IMR-90 (cell line): ENCODE data around the gene NAPG. TPM values are rescaled to one million over a fixed set of nuclear protein-coding genes. Genes with fewer than 3 reads are reported as not detected.

Experiments
- ATAC-seq: fragments of 200-7000 bp; cut with Tn5 transposase; 2 replicates; pipeline ENCODE4 v1.9.1; 2020; ENCODE audit warnings: low read depth, mild to moderate bottlenecking, moderate library complexity
- BruUV-seq: library from RNA; stranded (reverse); fragments of 400-500 nt; replicated peaks from 2 replicates; lab custom pipeline; 2021; lab: Mats Ljungman, UMichigan
- CTCF ChIA-PET: fragments of 300-600 bp; formaldehyde crosslinking; extraction: SDS; loops from one replicate; lab custom pipeline; 2021; ENCODE audit warnings: antibody characterized with exemption; lab: Yijun Ruan, JAX
- POLR2A ChIA-PET: fragments of 300-600 bp; sonication (Branson Sonifier 250); formaldehyde crosslinking; loops from one replicate; lab custom pipeline; 2022; ENCODE audit warnings: antibody characterized with exemption; ENCODE audit not compliant: unreplicated experiment; lab: Charles Lee
- DNase-seq: peaks from one replicate; pipeline ENCODE4 v3.0.0; 2013
- H2AFZ ChIP-seq: replicated peaks from 2 replicates; pipeline ENCODE3; 2013; ENCODE audit warnings: low read length, mild to moderate bottlenecking; ENCODE audit not compliant: poor library complexity
- H2AK5ac ChIP-seq: 2 replicates; pipeline ENCODE4 v1.6.1; 2013; ENCODE audit warnings: low read depth, low read length, inconsistent platforms
- H2AK9ac ChIP-seq: replicated peaks from 2 replicates; pipeline ENCODE3; 2013; ENCODE audit warnings: mild to moderate bottlenecking, low read depth, low read length, moderate library complexity; ENCODE audit not compliant: poor library complexity
- H2BK120ac ChIP-seq: 2 replicates; pipeline ENCODE4 v1.6.1; 2013; ENCODE audit warnings: low read depth, low read length, inconsistent platforms
- H2BK15ac ChIP-seq: 3 replicates; pipeline ENCODE4 v1.6.1; 2013; ENCODE audit warnings: low read depth, low read length, inconsistent platforms
- H2BK20ac ChIP-seq: 2 replicates; pipeline ENCODE4 v1.6.1; 2013; ENCODE audit warnings: low read depth, mild to moderate bottlenecking, inconsistent platforms, low read length, moderate library complexity
- H2BK5ac ChIP-seq: 2 replicates; pipeline ENCODE4 v1.6.1; 2013; ENCODE audit warnings: mild to moderate bottlenecking, low read depth, low read length, inconsistent platforms; ENCODE audit not compliant: poor library complexity, severe bottlenecking
- H3K14ac ChIP-seq: replicated peaks from 2 replicates; pipeline ENCODE4 v1.6.1; 2013; ENCODE audit warnings: low read depth, low read length, inconsistent platforms
- H3K18ac ChIP-seq: 2 replicates; pipeline ENCODE4 v1.6.1; 2013; ENCODE audit warnings: low read depth, low read length, control low read depth
- H3K23ac ChIP-seq: 2 replicates; pipeline ENCODE4 v1.6.1; 2013; ENCODE audit warnings: low read depth, low read length, inconsistent platforms
- H3K27ac ChIP-seq: 2 replicates; pipeline ENCODE4 v1.5.1; 2013; ENCODE audit warnings: mild to moderate bottlenecking, control low read depth, low read length; ENCODE audit not compliant: insufficient read depth
- H3K27me3 ChIP-seq: 2 replicates; pipeline ENCODE4 v1.6.1; 2013; ENCODE audit warnings: low read length; ENCODE audit not compliant: control insufficient read depth, insufficient read depth
- H3K36me3 ChIP-seq: 2 replicates; pipeline ENCODE4 v1.6.1; 2013; ENCODE audit warnings: low read length, mixed read lengths; ENCODE audit not compliant: control insufficient read depth, insufficient read depth
- H3K4ac ChIP-seq: 2 replicates; pipeline ENCODE4 v1.6.1; 2013; ENCODE audit warnings: low read depth, low read length, inconsistent platforms
- H3K4me1 ChIP-seq: 2 replicates; pipeline ENCODE4 v1.6.1; 2013; ENCODE audit warnings: low read length, mixed read lengths; ENCODE audit not compliant: control insufficient read depth, insufficient read depth
- H3K4me2 ChIP-seq: 2 replicates; pipeline ENCODE4 v1.6.1; 2013; ENCODE audit warnings: low read depth, mild to moderate bottlenecking, control low read depth, low read length, moderate library complexity
- H3K4me3 ChIP-seq: 2 replicates; pipeline ENCODE4 v1.5.1; 2013; ENCODE audit warnings: low read depth, mild to moderate bottlenecking, control low read depth, low read length, moderate library complexity; ENCODE audit not compliant: insufficient read depth
- H3K56ac ChIP-seq: 2 replicates; pipeline ENCODE4 v1.6.1; 2013; ENCODE audit warnings: low read length, inconsistent platforms; ENCODE audit not compliant: insufficient read depth; ENCODE audit errors: extremely low read depth
- H3K79me1 ChIP-seq, 2 experiments: 2 replicates each; pipeline ENCODE4 v1.6.1; 2013; ENCODE audit warnings: low read length in 2 of 2, inconsistent platforms in 1 of 2, low read depth in 1 of 2
- H3K9ac ChIP-seq: 2 replicates; pipeline ENCODE4 v1.6.1; 2013; ENCODE audit warnings: low read depth, low read length, control low read depth
- H3K9me1 ChIP-seq: 2 replicates; pipeline ENCODE4 v1.6.1; 2013; ENCODE audit warnings: low read length, inconsistent platforms; ENCODE audit not compliant: insufficient read depth
- H3K9me3 ChIP-seq: 2 replicates; pipeline ENCODE4 v1.6.1; 2013; ENCODE audit warnings: low read length; ENCODE audit not compliant: control insufficient read depth, insufficient read depth
- H4K20me1 ChIP-seq: 2 replicates; pipeline ENCODE4 v1.6.1; 2013; ENCODE audit warnings: low read length, inconsistent platforms; ENCODE audit not compliant: insufficient read depth
- H4K5ac ChIP-seq: 2 replicates; pipeline ENCODE4 v1.6.1; 2013; ENCODE audit warnings: mild to moderate bottlenecking, low read depth, low read length, control low read depth
- H4K8ac ChIP-seq, 2 experiments: 2 replicates each; pipeline ENCODE4 v1.6.1; 2013; ENCODE audit warnings: low read depth in 2 of 2, low read length in 2 of 2, control low read depth in 1 of 2, inconsistent platforms in 1 of 2
- H4K91ac ChIP-seq: 2 replicates; pipeline ENCODE4 v1.6.1; 2013; ENCODE audit warnings: low read depth, low read length, inconsistent platforms; ENCODE audit not compliant: insufficient read depth
- BHLHE40 ChIP-seq: fragments of 150-350 bp; IDR thresholded peaks from 2 replicates; pipeline ENCODE4 v1.6.1; 2016; ENCODE audit warnings: mild to moderate bottlenecking, low read depth, low read length
- CEBPB ChIP-seq: IDR thresholded peaks from 2 replicates; pipeline ENCODE4 v1.6.1; 2012; ENCODE audit warnings: low read depth, low read length, improper control_type of control experiment
- CHD1 ChIP-seq: IDR thresholded peaks from 2 replicates; pipeline ENCODE4 v1.6.1; 2012; ENCODE audit warnings: low read depth, low read length, improper control_type of control experiment
- FOS ChIP-seq: fragments of 150-350 bp; IDR thresholded peaks from 2 replicates; pipeline ENCODE4 v1.6.1; 2016; ENCODE audit warnings: low read depth, low read length
- MAFK ChIP-seq: IDR thresholded peaks from 2 replicates; pipeline ENCODE4 v1.6.1; 2012; ENCODE audit warnings: low read depth, low read length, improper control_type of control experiment
- MAZ ChIP-seq: IDR thresholded peaks from 2 replicates; pipeline ENCODE4 v1.6.1; 2012; ENCODE audit warnings: low read depth, mild to moderate bottlenecking, low read length, improper control_type of control experiment, moderate library complexity, borderline replicate concordance
- MXI1 ChIP-seq: IDR thresholded peaks from 2 replicates; pipeline ENCODE4 v1.6.1; 2012; ENCODE audit warnings: low read depth, mild to moderate bottlenecking, low read length, moderate library complexity, borderline replicate concordance
- NFE2L2 ChIP-seq: fragments of 150-350 bp; IDR thresholded peaks from 2 replicates; pipeline ENCODE4 v1.6.1; 2016; ENCODE audit warnings: low read depth, mild to moderate bottlenecking, low read length
- POLR2A ChIP-seq: IDR thresholded peaks from 2 replicates; pipeline ENCODE4 v1.6.1; 2012; ENCODE audit warnings: mild to moderate bottlenecking, low read depth, low read length
- RAD21 ChIP-seq: IDR thresholded peaks from 2 replicates; pipeline ENCODE4 v1.6.1; 2012; ENCODE audit warnings: low read length, improper control_type of control experiment
- RCOR1 ChIP-seq: IDR thresholded peaks from 2 replicates; pipeline ENCODE4 v1.6.1; 2012; ENCODE audit warnings: mild to moderate bottlenecking, low read length, improper control_type of control experiment; ENCODE audit not compliant: insufficient replicate concordance
- RFX5 ChIP-seq: IDR thresholded peaks from 2 replicates; pipeline ENCODE4 v1.8.0; 2012; ENCODE audit warnings: low read depth, mild to moderate bottlenecking, low read length, moderate library complexity
- SMC3 ChIP-seq: fragments of 150-350 bp; IDR thresholded peaks from 2 replicates; pipeline ENCODE4 v1.6.1; 2016; ENCODE audit warnings: low read depth, mild to moderate bottlenecking, antibody characterized with exemption, low read length, moderate library complexity
- WGBS, 2 experiments: methylation state at CpG; one replicate each; pipeline versions ENCODE4 v1.1.5 to v1.1.7; 2013; ENCODE audit warnings: missing lambda C conversion rate in 2 of 2; ENCODE audit not compliant: insufficient read length in 1 of 2; ENCODE audit errors: extremely low coverage in 2 of 2; 5-methylcytosine and 5-hydroxymethylcytosine counted together
- dilution Hi-C: fragments of 300-500 bp; cut with HindIII; formaldehyde crosslinking; loops from one replicate; pipeline ENCODE4 v1.14.3; 2018; ENCODE audit warnings: low sequenced_read_pairs; ENCODE audit not compliant: unreplicated experiment
- in situ Hi-C: fragments of 300-500 bp; cut with MboI; formaldehyde crosslinking; loops from 3 replicates; pipeline ENCODE4 v1.14.3; 2019; ENCODE audit warnings: low sequenced_read_pairs, inconsistent platforms, mixed read lengths
- intact Hi-C: fragments of 100-400 bp; cut with micrococcal nuclease; formaldehyde crosslinking; loops from 2 replicates; pipeline ENCODE4 v1.10.0; 2022
- polyA plus RNA-seq, 3 experiments: library from polyadenylated mRNA; depleted of rRNA; stranded (reverse); fragments of >200 nt; gene quantifications; 2 replicates each; pipeline ENCODE4 v1.2.3, GENCODE V29; 2012; ENCODE audit warnings: low replicate concordance in 1 of 3
- total RNA-seq: library from RNA; depleted of rRNA; stranded (reverse); fragments of >200 nt; gene quantifications from 2 replicates; pipeline ENCODE4 v1.2.3, GENCODE V29; 2012
- TF ChIP-seq, protein P1 (sequence below): conservative IDR thresholded peaks from 2 replicates; pipeline ENCODE4 v1.5.1; 2012; ENCODE audit warnings: mild to moderate bottlenecking, low read depth, low read length, improper control_type of control experiment
- TF ChIP-seq, protein P2 (sequence below): fragments of 150-350 bp; IDR thresholded peaks from 2 replicates; pipeline ENCODE4 v1.6.1; 2017; ENCODE audit warnings: mild to moderate bottlenecking, antibody characterized with exemption, low read length, low read depth
- TF ChIP-seq, protein P3 (sequence below): fragments of 150-350 bp; IDR thresholded peaks from 2 replicates; pipeline ENCODE4 v1.6.1; 2016; ENCODE audit warnings: low read depth, mild to moderate bottlenecking, low read length, moderate library complexity, borderline replicate concordance

Gene NAPG
- total and polyA plus RNA-seq, 2 of the 4 experiments (the other 2 are of a cell fraction): 13.0 to 32.8 TPM

DNA sequence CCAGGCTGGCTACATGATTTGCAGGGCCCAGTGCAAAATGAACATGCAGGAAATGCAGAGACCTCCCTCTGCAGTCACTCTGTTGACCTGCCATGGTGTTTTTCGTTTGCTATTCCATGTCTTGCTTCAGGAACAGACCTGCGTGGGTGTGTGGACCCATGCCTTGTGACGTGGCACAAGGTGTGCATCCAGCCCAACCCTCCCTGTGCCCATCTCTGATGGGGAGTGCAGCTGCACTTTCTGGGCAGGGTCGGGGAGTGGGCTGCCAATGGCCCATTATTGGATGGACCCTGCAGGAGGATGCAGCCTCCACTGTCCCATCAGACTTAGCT, 33.1 kb downstream of the NAPG start:
- ChIA-PET CTCF (no interaction called here), POLR2A (no interaction called here)
- peaks cover 11% of the 10 kb centered on the region; the same call in 1 of the 2 replicates for H3K4me1 ChIP-seq
- WGBS, 2 experiments: 91% methylated on average over 3 of the region's 4 CpGs; no CpG with 5 or more reads in 1 of the 2 experiments
- H3K9ac ChIP-seq: no peak overlapping the region
- in situ Hi-C loops: no loop called here
- H3K4ac ChIP-seq: no peak overlapping the region
- no peak overlapping the region for H2AK5ac ChIP-seq
- H2AFZ ChIP-seq: no peak overlapping the region
- 0 out of 2 replicates have a peak, but pooled peaks cover 4% of the 10 kb centered on the region for H4K20me1 ChIP-seq
- H2BK120ac ChIP-seq: no peak overlapping the region
- H4K91ac ChIP-seq: no peak overlapping the region
- H4K5ac ChIP-seq: no peak overlapping the region
- DNase-seq (no peak), ATAC-seq (no peak)
- H2AK9ac ChIP-seq: no peak overlapping the region
- intact Hi-C loops: no loop called here
- no peak overlapping the region for H3K56ac ChIP-seq
- H3K79me1 ChIP-seq: no peaks in the 10 kb centered on the region; a peak in 1 of 4 replicates
- no peak overlapping the region for H2BK15ac ChIP-seq
- H3K9me1 ChIP-seq: peaks cover 6% of the 10 kb centered on the region; the same call in 1 of the 2 replicates
- H4K8ac ChIP-seq: no peak overlapping the region
- no peak overlapping the region for H3K23ac ChIP-seq
- no peak overlapping the region for H3K14ac ChIP-seq
- no peak overlapping the region for H3K4me2 ChIP-seq
- H3K36me3 ChIP-seq: peaks cover 21% of the 10 kb centered on the region
- TF ChIP-seq RAD21 (no peak), MAZ (no peak), CEBPB (no peak), RFX5 (no peak), MXI1 (no peak), POLR2A (no peak), NFE2L2 (no peak), CHD1 (no peak), FOS (no peak), BHLHE40 (no peak), MAFK (no peak), SMC3 (no peak), RCOR1 (no peak)
- TF ChIP-seq, protein P1, sequence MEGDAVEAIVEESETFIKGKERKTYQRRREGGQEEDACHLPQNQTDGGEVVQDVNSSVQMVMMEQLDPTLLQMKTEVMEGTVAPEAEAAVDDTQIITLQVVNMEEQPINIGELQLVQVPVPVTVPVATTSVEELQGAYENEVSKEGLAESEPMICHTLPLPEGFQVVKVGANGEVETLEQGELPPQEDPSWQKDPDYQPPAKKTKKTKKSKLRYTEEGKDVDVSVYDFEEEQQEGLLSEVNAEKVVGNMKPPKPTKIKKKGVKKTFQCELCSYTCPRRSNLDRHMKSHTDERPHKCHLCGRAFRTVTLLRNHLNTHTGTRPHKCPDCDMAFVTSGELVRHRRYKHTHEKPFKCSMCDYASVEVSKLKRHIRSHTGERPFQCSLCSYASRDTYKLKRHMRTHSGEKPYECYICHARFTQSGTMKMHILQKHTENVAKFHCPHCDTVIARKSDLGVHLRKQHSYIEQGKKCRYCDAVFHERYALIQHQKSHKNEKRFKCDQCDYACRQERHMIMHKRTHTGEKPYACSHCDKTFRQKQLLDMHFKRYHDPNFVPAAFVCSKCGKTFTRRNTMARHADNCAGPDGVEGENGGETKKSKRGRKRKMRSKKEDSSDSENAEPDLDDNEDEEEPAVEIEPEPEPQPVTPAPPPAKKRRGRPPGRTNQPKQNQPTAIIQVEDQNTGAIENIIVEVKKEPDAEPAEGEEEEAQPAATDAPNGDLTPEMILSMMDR: no peak
- TF ChIP-seq, protein P2, sequence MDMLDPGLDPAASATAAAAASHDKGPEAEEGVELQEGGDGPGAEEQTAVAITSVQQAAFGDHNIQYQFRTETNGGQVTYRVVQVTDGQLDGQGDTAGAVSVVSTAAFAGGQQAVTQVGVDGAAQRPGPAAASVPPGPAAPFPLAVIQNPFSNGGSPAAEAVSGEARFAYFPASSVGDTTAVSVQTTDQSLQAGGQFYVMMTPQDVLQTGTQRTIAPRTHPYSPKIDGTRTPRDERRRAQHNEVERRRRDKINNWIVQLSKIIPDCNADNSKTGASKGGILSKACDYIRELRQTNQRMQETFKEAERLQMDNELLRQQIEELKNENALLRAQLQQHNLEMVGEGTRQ: no peak
- TF ChIP-seq, protein P3, sequence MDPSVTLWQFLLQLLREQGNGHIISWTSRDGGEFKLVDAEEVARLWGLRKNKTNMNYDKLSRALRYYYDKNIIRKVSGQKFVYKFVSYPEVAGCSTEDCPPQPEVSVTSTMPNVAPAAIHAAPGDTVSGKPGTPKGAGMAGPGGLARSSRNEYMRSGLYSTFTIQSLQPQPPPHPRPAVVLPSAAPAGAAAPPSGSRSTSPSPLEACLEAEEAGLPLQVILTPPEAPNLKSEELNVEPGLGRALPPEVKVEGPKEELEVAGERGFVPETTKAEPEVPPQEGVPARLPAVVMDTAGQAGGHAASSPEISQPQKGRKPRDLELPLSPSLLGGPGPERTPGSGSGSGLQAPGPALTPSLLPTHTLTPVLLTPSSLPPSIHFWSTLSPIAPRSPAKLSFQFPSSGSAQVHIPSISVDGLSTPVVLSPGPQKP: no peak
- dilution Hi-C loops: no loop called here
- no peaks in the 10 kb centered on the region for H3K27me3 ChIP-seq
- no peak overlapping the region for H3K4me3 ChIP-seq
- H2BK5ac ChIP-seq: no peak overlapping the region
- no peaks in the 10 kb centered on the region for H3K9me3 ChIP-seq
- BruUV-seq: no TSS peak
- no peak overlapping the region for H3K27ac ChIP-seq
- H2BK20ac ChIP-seq: no peak overlapping the region
- H3K18ac ChIP-seq: no peak overlapping the region
